GM10266 (cell line): Measurements from ENCODE around the gene PSKH1.

Experiments used
- DNase-seq: peaks from one replicate; pipeline ENCODE4 v3.0.0; 2012; ENCODE audit errors: extremely low spot score
- TF ChIP-seq, protein P1 (sequence below): IDR thresholded peaks from 2 replicates; pipeline ENCODE4 v1.5.1; 2012; ENCODE audit warnings: mild to moderate bottlenecking, low read depth; ENCODE audit not compliant: control insufficient read depth, insufficient read depth; ENCODE audit errors: missing control alignments

The PSKH1 gene

DNA sequence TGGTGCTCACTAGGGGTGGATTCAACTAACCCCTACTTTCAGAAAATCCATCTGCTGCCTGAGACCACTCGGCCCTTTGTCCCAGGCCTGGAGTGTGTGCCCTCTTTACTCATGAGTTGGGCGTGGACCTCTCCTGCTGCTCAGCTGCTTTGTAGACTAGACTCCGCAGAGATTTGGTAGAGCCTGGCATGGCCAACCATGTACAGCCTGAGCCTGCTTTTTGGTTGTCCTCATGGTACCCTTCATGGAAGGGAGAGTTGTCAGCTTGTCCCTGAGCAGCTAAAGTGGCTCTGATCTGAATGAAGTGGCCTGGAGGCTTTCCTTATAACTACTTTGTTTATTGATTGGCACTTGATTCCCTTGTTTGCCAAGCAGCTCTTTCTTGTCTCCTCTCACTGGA is 18.7 kb upstream of the PSKH1 start:
- no peak for DNase-seq
- TF ChIP-seq, protein P1, sequence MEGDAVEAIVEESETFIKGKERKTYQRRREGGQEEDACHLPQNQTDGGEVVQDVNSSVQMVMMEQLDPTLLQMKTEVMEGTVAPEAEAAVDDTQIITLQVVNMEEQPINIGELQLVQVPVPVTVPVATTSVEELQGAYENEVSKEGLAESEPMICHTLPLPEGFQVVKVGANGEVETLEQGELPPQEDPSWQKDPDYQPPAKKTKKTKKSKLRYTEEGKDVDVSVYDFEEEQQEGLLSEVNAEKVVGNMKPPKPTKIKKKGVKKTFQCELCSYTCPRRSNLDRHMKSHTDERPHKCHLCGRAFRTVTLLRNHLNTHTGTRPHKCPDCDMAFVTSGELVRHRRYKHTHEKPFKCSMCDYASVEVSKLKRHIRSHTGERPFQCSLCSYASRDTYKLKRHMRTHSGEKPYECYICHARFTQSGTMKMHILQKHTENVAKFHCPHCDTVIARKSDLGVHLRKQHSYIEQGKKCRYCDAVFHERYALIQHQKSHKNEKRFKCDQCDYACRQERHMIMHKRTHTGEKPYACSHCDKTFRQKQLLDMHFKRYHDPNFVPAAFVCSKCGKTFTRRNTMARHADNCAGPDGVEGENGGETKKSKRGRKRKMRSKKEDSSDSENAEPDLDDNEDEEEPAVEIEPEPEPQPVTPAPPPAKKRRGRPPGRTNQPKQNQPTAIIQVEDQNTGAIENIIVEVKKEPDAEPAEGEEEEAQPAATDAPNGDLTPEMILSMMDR = no peak

DNA sequence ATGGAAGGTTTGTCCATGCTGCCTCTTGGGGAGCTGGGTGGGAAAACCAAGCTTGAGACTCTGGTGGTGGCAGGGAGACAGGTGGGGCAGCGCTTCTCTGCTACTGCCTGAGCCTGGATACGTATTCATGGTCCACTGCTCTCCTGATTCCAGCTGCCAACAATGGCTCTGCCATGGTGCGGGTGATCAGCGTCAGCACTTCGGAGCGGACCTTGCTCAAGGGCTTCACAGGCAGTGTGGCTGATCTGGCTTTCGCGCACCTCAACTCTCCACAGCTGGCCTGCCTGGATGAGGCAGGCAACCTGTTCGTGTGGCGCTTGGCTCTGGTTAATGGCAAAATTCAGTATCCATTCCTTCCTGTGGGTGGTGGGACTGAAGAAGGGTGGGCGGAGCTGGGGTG is 16.0 kb upstream of the PSKH1 start:
- TF ChIP-seq, protein P1 = no peak
- no peak for DNase-seq

DNA sequence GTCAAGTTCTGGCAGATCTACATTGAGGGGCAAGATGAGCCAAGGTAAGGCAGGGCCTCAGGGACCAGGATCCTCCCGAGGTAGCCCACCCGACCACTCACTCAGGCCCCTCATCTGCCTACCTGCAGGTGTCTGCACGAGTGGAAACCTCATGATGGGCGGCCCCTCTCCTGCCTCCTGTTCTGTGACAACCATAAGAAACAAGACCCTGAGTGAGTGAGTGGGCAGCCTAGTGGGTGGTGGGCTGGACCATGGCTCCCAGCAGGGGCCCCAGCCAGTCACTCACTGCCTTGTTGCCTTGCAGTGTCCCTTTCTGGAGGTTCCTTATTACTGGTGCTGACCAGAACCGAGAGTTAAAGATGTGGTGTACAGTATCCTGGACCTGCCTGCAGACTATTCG is 14.8 kb upstream of the PSKH1 start:
- TF ChIP-seq, protein P1 = no peak
- no peak for DNase-seq

GRCh38 chr16:67878846-67879245 is 14.2 kb upstream of the PSKH1 start:
- TF ChIP-seq, protein P1 = no peak
- no peak for DNase-seq

DNA sequence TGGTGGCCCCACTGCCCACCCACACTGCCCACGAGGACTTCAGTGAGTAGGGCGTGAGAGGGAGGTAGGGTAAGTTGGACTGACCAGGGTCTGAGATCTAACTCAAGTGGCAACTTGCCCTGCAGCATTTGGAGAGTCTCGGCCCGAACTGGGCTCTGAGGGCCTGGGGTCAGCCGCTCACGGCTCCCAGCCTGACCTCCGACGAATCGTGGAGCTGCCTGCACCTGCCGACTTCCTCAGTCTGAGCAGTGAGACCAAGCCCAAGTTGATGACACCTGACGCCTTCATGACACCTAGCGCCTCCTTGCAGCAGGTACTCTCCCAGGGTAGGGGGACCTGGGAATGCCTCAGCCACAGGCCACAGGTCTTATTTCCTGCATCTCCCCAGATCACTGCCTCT is 13.6 kb upstream of the PSKH1 start:
- no peak for DNase-seq
- TF ChIP-seq, protein P1 = no peak

- no peak for DNase-seq
- TF ChIP-seq, protein P1 = no peak
Observed at GRCh38 chr16:67879936-67880335, 13.1 kb upstream of the PSKH1 start.

GRCh38 chr16:67880584-67880983 is 12.5 kb upstream of the PSKH1 start:
- TF ChIP-seq, protein P1 = no peak
- no peak for DNase-seq
